Mesodermal cell (in vitro differentiated cells): ENCODE results near the gene TBC1D24.
"Not testable (repeated sequence)": the region's sequence is repeated elsewhere in the genome, so short reads cannot be mapped to it uniquely, and the experiment has no call there.

Experiments
- H3K27ac ChIP-seq: 2 replicates; pipeline ENCODE4 v1.7.0; 2013; ENCODE audit warnings: mild to moderate bottlenecking, low read depth, low read length, moderate library complexity; ENCODE audit not compliant: severe bottlenecking
- H3K36me3 ChIP-seq: 2 replicates; pipeline ENCODE4 v1.7.1; 2013; ENCODE audit warnings: mild to moderate bottlenecking, low read length, moderate library complexity; ENCODE audit not compliant: control insufficient read depth, insufficient read depth
- H3K4me1 ChIP-seq: one replicate; pipeline ENCODE4 v1.7.1; 2013; ENCODE audit warnings: mild to moderate bottlenecking, low read length; ENCODE audit not compliant: insufficient read depth, control insufficient read depth, poor library complexity, severe bottlenecking
- H3K4me3 ChIP-seq: 2 replicates; pipeline ENCODE4 v1.7.0; 2013; ENCODE audit warnings: low read length, control low read depth, mild to moderate bottlenecking; ENCODE audit not compliant: insufficient read depth, poor library complexity, severe bottlenecking; ENCODE audit errors: extremely low read depth
- H3K9me3 ChIP-seq: 2 replicates; pipeline ENCODE4 v1.7.1; 2013; ENCODE audit warnings: mild to moderate bottlenecking, low read length, moderate library complexity; ENCODE audit not compliant: control insufficient read depth
- WGBS, 2 experiments: methylation state at CpG; one replicate each; pipeline ENCODE4 v1.1.5; 2013; ENCODE audit warnings: missing lambda C conversion rate in 2 of 2; ENCODE audit not compliant: insufficient coverage in 2 of 2; 5-methylcytosine and 5-hydroxymethylcytosine counted together

TBC1D24 gene

DNA sequence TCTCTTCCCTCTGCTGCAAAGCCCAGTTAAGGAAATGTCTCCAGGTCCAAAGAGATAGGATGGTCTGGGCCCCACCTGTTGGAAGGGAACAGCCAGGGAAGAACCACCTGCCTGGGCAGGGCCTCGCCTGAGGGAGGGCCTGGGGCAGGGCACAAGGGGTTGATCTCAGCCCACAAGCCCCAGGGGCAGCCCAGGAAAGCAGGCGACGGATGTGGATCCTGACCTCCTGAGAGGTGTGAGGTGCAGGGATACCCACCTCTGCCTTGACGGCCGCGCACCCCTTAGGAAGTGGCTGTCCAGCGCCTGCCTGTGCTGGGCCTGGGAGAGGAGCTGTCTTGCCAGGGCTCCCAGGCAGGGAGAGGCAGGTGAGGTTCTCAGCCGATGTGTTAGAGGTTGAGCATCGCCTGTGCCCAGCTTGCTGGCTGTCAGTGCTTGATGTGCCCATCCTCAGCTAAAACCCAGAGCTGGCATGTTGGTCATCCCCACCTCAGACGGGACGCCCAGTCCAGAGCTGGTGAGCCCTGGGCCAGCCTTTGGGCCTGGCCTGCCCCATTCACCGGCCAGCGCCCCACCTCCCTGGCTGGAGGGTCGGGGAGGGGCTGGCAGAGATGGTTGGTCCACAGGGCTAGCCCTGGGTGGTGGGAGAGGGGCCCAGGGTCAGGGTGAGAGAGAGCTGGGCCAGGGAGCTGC is 55.8 kb downstream of the TBC1D24 start:
- 84 to 86% methylated on average over 13 to 14 of the region's 14 CpGs for WGBS, 2 experiments
- no peak overlapping the region for H3K27ac ChIP-seq
- H3K4me3 ChIP-seq = no peak overlapping the region

GRCh38 chr16:2531371-2531695 is 56.4 kb downstream of the TBC1D24 start, which contains the start of gene CEMP1:
CEMP1 (minus strand) TSS chr16:2531408; CDS start chr16:2531073, 335 bp downstream.
- Histone ChIP-seq H3K9me3 (no peaks in the 10 kb centered on the region), H3K36me3 (peaks cover 31% of the 10 kb centered on the region), H3K4me3 (peak within 1 kb of the TSS; percentile 57), H3K4me1 (peaks cover 20% of the 10 kb centered on the region), H3K27ac (peak within 1 kb of the TSS; percentile 72)
- 14% methylated on average over 10 of the region's 11 CpGs; no CpG with 5 or more reads in 1 of the 2 experiments for WGBS, 2 experiments

More for the DNA sequence above, 55.8 kb downstream of the TBC1D24 start:
- Histone ChIP-seq H3K36me3 (peaks cover 34% of the 10 kb centered on the region), H3K4me1 (peaks cover 15% of the 10 kb centered on the region), H3K9me3 (no peaks in the 10 kb centered on the region)

DNA sequence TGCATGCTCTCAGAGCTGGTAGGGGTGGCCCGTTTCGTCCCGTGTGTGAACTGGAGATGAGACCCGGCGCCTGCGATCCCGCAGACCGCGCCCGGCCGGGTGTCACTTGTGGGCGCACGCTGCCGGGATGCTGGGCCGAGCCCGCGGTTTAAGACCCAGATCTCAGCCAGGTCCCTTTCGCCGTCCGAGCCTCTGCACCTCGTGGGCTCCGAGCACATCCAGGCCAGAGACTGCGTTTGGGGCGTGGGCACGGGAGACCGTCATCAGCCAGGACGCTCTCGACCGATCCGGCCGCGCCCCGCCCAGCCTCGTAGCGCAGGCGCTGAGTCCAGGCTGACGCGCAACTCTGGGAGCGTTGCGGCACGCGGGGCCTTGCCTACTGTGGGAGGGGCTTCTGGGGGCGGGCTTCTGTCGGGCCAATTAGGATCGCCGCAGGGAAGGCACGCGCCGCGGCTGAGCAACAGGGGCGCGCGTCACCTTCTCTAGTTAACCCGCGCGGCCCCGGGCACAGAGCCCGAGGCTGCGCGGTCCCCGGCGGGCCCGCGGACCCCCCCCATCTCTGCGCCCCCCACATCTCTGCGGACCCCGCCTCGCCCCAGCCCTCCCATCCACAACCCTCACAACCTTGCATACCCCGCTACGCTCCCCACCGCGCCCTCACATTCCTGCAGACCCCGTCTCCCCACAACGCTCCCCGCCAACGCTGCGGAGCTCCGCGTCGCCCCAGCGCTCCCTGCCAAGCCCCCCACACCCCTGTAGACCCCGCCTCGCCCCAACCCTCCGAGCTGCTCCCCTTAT is 57.0 kb downstream of the TBC1D24 start:
- WGBS, 2 experiments = 0% methylated on average over 45 to 71 of the region's 84 CpGs
- peak overlapping the region; percentile 57 for H3K4me3 ChIP-seq
- no peaks in the 10 kb centered on the region for H3K9me3 ChIP-seq
- H3K4me1 ChIP-seq = peaks cover 22% of the 10 kb centered on the region
- peaks cover 30% of the 10 kb centered on the region for H3K36me3 ChIP-seq
- peak overlapping the region; percentile 72 for H3K27ac ChIP-seq

GRCh38 chr16:2532494-2533141 is 57.7 kb downstream of the TBC1D24 start:
- H3K27ac ChIP-seq = peak overlapping the region; percentile 72
- 9 to 14% methylated on average over 25 to 33 of the region's 37 CpGs for WGBS, 2 experiments
- no peaks in the 10 kb centered on the region for H3K9me3 ChIP-seq
- H3K36me3 ChIP-seq = peaks cover 25% of the 10 kb centered on the region
- H3K4me1 ChIP-seq = peaks cover 22% of the 10 kb centered on the region
- peak overlapping the region; percentile 57 for H3K4me3 ChIP-seq

GRCh38 chr16:2533142-2533755 is 58.3 kb downstream of the TBC1D24 start:
- not testable (repeated sequence) for H3K27ac ChIP-seq, H3K9me3 ChIP-seq
- H3K36me3 ChIP-seq = peaks cover 19% of the 10 kb centered on the region
- peak overlapping the region; percentile 57 for H3K4me3 ChIP-seq
- WGBS, 2 experiments = 78 to 87% methylated on average over 9 to 10 of the region's 16 CpGs
- H3K4me1 ChIP-seq = peaks cover 22% of the 10 kb centered on the region

- no peak overlapping the region for H3K27ac ChIP-seq
- no peaks in the 10 kb centered on the region for H3K9me3 ChIP-seq
- 90 to 94% methylated on average over 9 of the region's 11 CpGs for WGBS, 2 experiments
- H3K4me1 ChIP-seq = peaks cover 22% of the 10 kb centered on the region
- H3K36me3 ChIP-seq = peaks cover 12% of the 10 kb centered on the region
- H3K4me3 ChIP-seq = no peak overlapping the region
Observed at GRCh38 chr16:2533912-2534311, 59.0 kb downstream of the TBC1D24 start.

GRCh38 chr16:2534335-2534734 is 59.4 kb downstream of the TBC1D24 start:
- not testable (repeated sequence) for H3K36me3 ChIP-seq, H3K9me3 ChIP-seq, H3K27ac ChIP-seq, H3K4me3 ChIP-seq
- 80 to 100% methylated on average over 1 to 4 of the region's 5 CpGs for WGBS, 2 experiments
- peaks cover 22% of the 10 kb centered on the region for H3K4me1 ChIP-seq

DNA sequence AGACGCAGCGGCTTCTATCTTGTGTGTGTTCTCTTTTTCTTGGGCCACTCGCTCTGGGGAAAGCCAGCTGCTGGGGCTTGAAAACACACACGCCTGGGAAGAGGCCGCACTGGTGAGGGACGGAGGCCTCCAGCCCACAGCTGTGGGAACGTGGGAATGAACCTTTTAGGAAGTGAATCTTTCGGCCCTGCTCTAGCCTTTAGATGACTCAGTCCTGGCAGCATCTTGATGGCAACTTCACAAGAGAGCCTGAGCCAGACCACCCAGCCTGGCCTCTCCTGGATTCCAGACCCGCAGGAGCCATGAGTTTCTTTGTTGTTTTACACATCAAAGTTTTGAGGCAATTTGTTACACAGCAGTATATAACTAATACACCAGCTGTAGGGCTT is 60.7 kb downstream of the TBC1D24 start:
- H3K4me3 ChIP-seq = no peak overlapping the region
- H3K4me1 ChIP-seq = peaks cover 22% of the 10 kb centered on the region
- no peaks in the 10 kb centered on the region for H3K9me3 ChIP-seq
- H3K36me3 ChIP-seq = peaks cover 6% of the 10 kb centered on the region
- peak overlapping the region; percentile 79 for H3K27ac ChIP-seq
- WGBS, 2 experiments = 90% methylated on average over 8 to 9 of the region's 9 CpGs

DNA sequence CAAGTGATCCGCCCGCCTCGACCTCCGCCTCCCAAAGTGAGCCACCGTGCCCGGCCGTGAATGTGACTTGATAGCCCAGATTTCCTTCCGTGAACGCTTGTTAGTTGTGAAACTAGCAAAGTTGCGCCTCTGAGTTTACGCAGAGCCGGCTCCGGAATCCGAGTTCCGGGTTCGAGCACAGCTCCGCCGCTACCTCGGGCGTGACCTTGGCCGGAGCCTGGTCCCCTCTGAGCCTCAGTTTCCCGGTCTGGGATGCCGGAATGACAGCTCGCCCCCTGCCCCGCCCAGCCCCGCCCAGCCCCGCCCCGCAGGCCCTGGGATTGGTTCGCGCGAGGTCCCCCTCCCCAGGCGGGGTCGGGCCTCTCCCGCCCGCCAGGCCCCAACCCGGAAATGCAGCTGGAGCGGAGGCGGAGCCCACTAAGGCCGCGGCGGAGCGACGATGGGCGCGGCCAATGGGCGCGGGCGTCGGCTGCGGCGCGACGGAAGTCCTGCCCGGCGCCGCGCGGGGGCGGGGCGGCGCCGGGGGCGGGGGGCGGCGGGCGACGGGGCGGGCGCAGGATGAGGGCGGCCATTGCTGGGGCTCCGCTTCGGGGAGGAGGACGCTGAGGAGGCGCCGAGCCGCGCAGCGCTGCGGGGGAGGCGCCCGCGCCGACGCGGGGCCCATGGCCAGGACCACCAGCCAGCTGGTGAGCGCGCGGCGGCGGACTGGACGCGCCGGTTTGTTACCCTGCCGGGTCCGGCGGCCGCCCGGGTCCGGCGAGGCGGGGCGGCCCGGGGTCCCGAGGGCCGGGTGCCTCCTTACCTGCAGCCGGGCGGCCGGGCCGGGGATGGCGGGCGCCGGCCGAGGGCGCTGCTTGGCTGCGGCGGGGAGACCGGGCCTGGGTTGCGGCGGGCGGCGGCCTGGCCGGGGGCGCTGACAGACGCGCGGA is 62.8 kb downstream of the TBC1D24 start, which contains the start of gene PDPK1:
TSS of gene PDPK1 (plus strand) at position 571 of the 929 bp plus-strand sequence. CDS start at position 663, 92 bp downstream.
- Histone ChIP-seq H3K27ac (no peak within 1 kb of the TSS), H3K36me3 (peaks cover 13% of the 10 kb centered on the region), H3K9me3 (no peaks in the 10 kb centered on the region), H3K4me3 (peak within 1 kb of the TSS; percentile 42), H3K4me1 (peaks cover 20% of the 10 kb centered on the region)
- 2 to 3% methylated on average over 49 to 62 of the region's 126 CpGs for WGBS, 2 experiments
